AG04449 (cell line): ENCODE results near the gene ACVR1C.

Experiments
- CTCF ChIA-PET: fragments of 350-600 bp; formaldehyde crosslinking; extraction: SDS; loops from one replicate; lab custom pipeline; 2021; ENCODE audit warnings: antibody characterized with exemption; lab: Yijun Ruan, JAX
- POLR2A ChIA-PET: fragments of 400-600, 350-600 bp; formaldehyde crosslinking; extraction: SDS; loops from one replicate; lab custom pipeline; 2020; ENCODE audit warnings: antibody characterized with exemption, inconsistent platforms; lab: Yijun Ruan, JAX
- DNase-seq: peaks from one replicate; pipeline ENCODE4 v3.0.0-alpha.2; 2010; ENCODE audit warnings: low read depth, low spot score
- H3K4me3 ChIP-seq: 2 replicates; pipeline ENCODE4 v1.5.1; 2011; ENCODE audit warnings: low read depth, mild to moderate bottlenecking, control low read depth, low read length
- CTCF ChIP-seq: IDR thresholded peaks from one replicate; pipeline ENCODE4 v1.5.1; 2011; ENCODE audit warnings: mild to moderate bottlenecking, moderate library complexity, low read length, control low read depth, inconsistent platforms; ENCODE audit not compliant: insufficient read depth; ENCODE audit errors: missing control alignments

Gene ACVR1C

GRCh38 chr2:157557770-157558169 lies 70.9 kb downstream of the ACVR1C start:
- ChIA-PET POLR2A (no interaction called here), CTCF (no interaction called here)
- DNase-seq = no peak
- no peak overlapping the region for H3K4me3 ChIP-seq
- no peak for TF ChIP-seq CTCF

GRCh38 chr2:157540102-157540501 lies 88.6 kb downstream of the ACVR1C start:
- no peak for DNase-seq
- ChIA-PET POLR2A (no interaction called here), CTCF (interaction anchor here (0.9 kb wide), 2 partner anchors 12 to 237 kb away, joined by 3 to 4 read pairs; no protein-coding TSS in a partner anchor)
- no peak for TF ChIP-seq CTCF
- H3K4me3 ChIP-seq = no peak overlapping the region

GRCh38 chr2:157538064-157538463 lies 90.6 kb downstream of the ACVR1C start:
- no peak overlapping the region for H3K4me3 ChIP-seq
- CTCF ChIA-PET = no interaction called here
- POLR2A ChIA-PET = no interaction called here
- TF ChIP-seq CTCF = no peak
- no peak for DNase-seq

- ChIA-PET CTCF (no interaction called here), POLR2A (no interaction called here)
- TF ChIP-seq CTCF = no peak
- no peak overlapping the region for H3K4me3 ChIP-seq
- DNase-seq = no peak
Observed at GRCh38 chr2:157536815-157537214, 91.8 kb downstream of the ACVR1C start.

- TF ChIP-seq CTCF = no peak
Observed at GRCh38 chr2:157528963-157529751, 99.5 kb downstream of the ACVR1C start.

GRCh38 chr2:157526070-157526469 lies 102.6 kb downstream of the ACVR1C start:
- ChIA-PET CTCF (no interaction called here), POLR2A (no interaction called here)
- DNase-seq = no peak
- TF ChIP-seq CTCF = no peak
- H3K4me3 ChIP-seq = no peak overlapping the region

More at GRCh38 chr2:157528963-157529751, 99.5 kb downstream of the ACVR1C start:
- ChIA-PET CTCF (no interaction called here), POLR2A (no interaction called here)
- no peak for DNase-seq
- H3K4me3 ChIP-seq = no peak overlapping the region
